Panc1 (cell line): ENCODE data around the gene FES. TPM values are rescaled to one million over a fixed set of nuclear protein-coding genes. Genes with fewer than 3 reads are reported as not detected.

Source experiments
- ATAC-seq: fragments of 200-7000 bp; cut with Tn5 transposase; 2 replicates; pipeline ENCODE4 v1.9.1; 2020; ENCODE audit warnings: mild to moderate bottlenecking, moderate library complexity
- BruUV-seq: library from RNA; stranded (reverse); fragments of 400-500 nt; replicated peaks from 2 replicates; lab custom pipeline; 2021; lab: Mats Ljungman, UMichigan
- CTCF ChIA-PET: fragments of 300-600 bp; sonication (Branson Sonifier 250); formaldehyde crosslinking; loops from one replicate; lab custom pipeline; 2022; ENCODE audit warnings: antibody characterized with exemption; lab: Charles Lee
- POLR2A ChIA-PET: fragments of 300-600 bp; sonication (Branson Sonifier 250); formaldehyde crosslinking; loops from one replicate; lab custom pipeline; 2022; ENCODE audit warnings: antibody characterized with exemption; lab: Charles Lee
- DNase-seq: peaks from one replicate; pipeline ENCODE4 v3.0.0-alpha.2; 2010; ENCODE audit warnings: low read depth, low spot score
- H3K27ac ChIP-seq: 2 replicates; pipeline ENCODE4 v1.5.1; 2011; ENCODE audit warnings: mild to moderate bottlenecking, low read length, inconsistent platforms
- H3K27me3 ChIP-seq: fragments of 200-500 bp; sonication (Bioruptor generic); 2 replicates; pipeline ENCODE4 v1.6.0; 2014; ENCODE audit warnings: low read length, inconsistent platforms; ENCODE audit not compliant: control insufficient read depth, insufficient read depth
- H3K36me3 ChIP-seq: fragments of 200-500 bp; sonication (Bioruptor generic); 2 replicates; pipeline ENCODE4 v1.5.1; 2014; ENCODE audit warnings: inconsistent platforms, mild to moderate bottlenecking, low read length, moderate library complexity; ENCODE audit not compliant: control insufficient read depth, insufficient read depth
- H3K4me1 ChIP-seq: 2 replicates; pipeline ENCODE4 v1.5.1; 2011; ENCODE audit warnings: inconsistent platforms, mild to moderate bottlenecking, low read length, moderate library complexity; ENCODE audit not compliant: control insufficient read depth, insufficient read depth
- H3K4me3 ChIP-seq, 2 experiments: 2 replicates each; pipeline ENCODE4 v1.5.1; 2011 to 2012; ENCODE audit warnings: low read depth in 2 of 2, low read length in 2 of 2, mild to moderate bottlenecking in 2 of 2, inconsistent platforms in 1 of 2, moderate library complexity in 1 of 2
- H3K9me3 ChIP-seq: fragments of 200-500 bp; sonication (Bioruptor generic); 2 replicates; pipeline ENCODE4 v1.5.1; 2014; ENCODE audit warnings: low read depth, mild to moderate bottlenecking, inconsistent platforms, low read length, moderate library complexity; ENCODE audit not compliant: control insufficient read depth, insufficient read depth
- POLR2AphosphoS5 ChIP-seq: IDR thresholded peaks from 2 replicates; pipeline ENCODE4 v1.6.1; 2012; ENCODE audit warnings: mild to moderate bottlenecking, low read depth, low read length, moderate library complexity
- SIN3A ChIP-seq: IDR thresholded peaks from 2 replicates; pipeline ENCODE4 v1.6.1; 2012; ENCODE audit warnings: low read depth, mild to moderate bottlenecking, low read length, moderate library complexity, borderline replicate concordance; ENCODE audit not compliant: insufficient read depth
- TCF7L2 ChIP-seq: IDR thresholded peaks from 2 replicates; pipeline ENCODE4 v1.6.1; 2011; ENCODE audit warnings: mild to moderate bottlenecking, low read depth, low read length, inconsistent platforms
- in situ Hi-C: cut with HindIII; loops from 2 replicates; pipeline ENCODE4 v1.10.0; 2016; ENCODE audit warnings: low sequenced_read_pairs, low pct_unique_long_range_greater_than_20kb
- intact Hi-C: fragments of 100-400 bp; cut with micrococcal nuclease; formaldehyde crosslinking; loops from one replicate; pipeline ENCODE4 v1.10.0; 2022; ENCODE audit not compliant: unreplicated experiment
- total RNA-seq: library from RNA; stranded (reverse); gene quantifications from one replicate; pipeline ENCODE4 v1.2.1, GENCODE V29; 2021; ENCODE audit not compliant: unreplicated experiment
- TF ChIP-seq, protein P1 (sequence below), 2 experiments: IDR thresholded peaks; 2 replicates each; pipeline ENCODE4 v1.6.1; 2011 to 2012; ENCODE audit warnings: low read depth in 2 of 2, control low read depth in 1 of 2, low read length in 1 of 2, mild to moderate bottlenecking in 1 of 2, moderate library complexity in 1 of 2; ENCODE audit not compliant: insufficient read depth in 1 of 2
- TF ChIP-seq, protein P2 (sequence below): fragments of 450-650 bp; IDR thresholded peaks from 2 replicates; pipeline ENCODE4 v1.5.1; 2017; ENCODE audit warnings: mild to moderate bottlenecking

FES gene
- total RNA-seq, 1 experiment from 2014 or later = 0.64 TPM

DNA sequence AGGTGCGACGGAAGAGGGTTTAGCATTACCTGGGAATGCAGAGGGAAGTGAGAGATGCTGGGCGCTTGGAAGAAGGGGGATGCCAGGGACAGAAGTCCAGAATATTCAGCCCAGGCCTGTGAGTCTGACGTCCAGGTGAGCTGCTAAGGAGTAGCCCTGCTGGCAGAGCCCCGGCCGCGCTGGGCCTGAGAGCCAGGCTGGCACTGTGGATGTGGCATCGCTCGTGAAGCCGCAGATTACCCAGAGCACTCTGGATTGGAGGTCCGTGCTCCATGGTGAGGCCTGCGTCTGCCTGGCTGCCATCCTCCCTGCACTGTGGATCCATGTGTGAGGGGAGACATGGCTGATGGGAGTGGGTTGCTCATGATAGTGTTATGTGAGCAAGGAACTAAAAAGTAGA lies 33.3 kb downstream of the FES start:
- POLR2A ChIA-PET = no interaction called here
- intact Hi-C loops = no loop called here
- no peak for TF ChIP-seq POLR2AphosphoS5
- TF ChIP-seq, protein P1, sequence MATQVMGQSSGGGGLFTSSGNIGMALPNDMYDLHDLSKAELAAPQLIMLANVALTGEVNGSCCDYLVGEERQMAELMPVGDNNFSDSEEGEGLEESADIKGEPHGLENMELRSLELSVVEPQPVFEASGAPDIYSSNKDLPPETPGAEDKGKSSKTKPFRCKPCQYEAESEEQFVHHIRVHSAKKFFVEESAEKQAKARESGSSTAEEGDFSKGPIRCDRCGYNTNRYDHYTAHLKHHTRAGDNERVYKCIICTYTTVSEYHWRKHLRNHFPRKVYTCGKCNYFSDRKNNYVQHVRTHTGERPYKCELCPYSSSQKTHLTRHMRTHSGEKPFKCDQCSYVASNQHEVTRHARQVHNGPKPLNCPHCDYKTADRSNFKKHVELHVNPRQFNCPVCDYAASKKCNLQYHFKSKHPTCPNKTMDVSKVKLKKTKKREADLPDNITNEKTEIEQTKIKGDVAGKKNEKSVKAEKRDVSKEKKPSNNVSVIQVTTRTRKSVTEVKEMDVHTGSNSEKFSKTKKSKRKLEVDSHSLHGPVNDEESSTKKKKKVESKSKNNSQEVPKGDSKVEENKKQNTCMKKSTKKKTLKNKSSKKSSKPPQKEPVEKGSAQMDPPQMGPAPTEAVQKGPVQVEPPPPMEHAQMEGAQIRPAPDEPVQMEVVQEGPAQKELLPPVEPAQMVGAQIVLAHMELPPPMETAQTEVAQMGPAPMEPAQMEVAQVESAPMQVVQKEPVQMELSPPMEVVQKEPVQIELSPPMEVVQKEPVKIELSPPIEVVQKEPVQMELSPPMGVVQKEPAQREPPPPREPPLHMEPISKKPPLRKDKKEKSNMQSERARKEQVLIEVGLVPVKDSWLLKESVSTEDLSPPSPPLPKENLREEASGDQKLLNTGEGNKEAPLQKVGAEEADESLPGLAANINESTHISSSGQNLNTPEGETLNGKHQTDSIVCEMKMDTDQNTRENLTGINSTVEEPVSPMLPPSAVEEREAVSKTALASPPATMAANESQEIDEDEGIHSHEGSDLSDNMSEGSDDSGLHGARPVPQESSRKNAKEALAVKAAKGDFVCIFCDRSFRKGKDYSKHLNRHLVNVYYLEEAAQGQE (IDR thresholded peaks at IDR 0.05; ENCODE audit: insufficient read depth in 1 of 2, low read depth in 2 of 2, low read length in 1 of 2) = no peak

DNA sequence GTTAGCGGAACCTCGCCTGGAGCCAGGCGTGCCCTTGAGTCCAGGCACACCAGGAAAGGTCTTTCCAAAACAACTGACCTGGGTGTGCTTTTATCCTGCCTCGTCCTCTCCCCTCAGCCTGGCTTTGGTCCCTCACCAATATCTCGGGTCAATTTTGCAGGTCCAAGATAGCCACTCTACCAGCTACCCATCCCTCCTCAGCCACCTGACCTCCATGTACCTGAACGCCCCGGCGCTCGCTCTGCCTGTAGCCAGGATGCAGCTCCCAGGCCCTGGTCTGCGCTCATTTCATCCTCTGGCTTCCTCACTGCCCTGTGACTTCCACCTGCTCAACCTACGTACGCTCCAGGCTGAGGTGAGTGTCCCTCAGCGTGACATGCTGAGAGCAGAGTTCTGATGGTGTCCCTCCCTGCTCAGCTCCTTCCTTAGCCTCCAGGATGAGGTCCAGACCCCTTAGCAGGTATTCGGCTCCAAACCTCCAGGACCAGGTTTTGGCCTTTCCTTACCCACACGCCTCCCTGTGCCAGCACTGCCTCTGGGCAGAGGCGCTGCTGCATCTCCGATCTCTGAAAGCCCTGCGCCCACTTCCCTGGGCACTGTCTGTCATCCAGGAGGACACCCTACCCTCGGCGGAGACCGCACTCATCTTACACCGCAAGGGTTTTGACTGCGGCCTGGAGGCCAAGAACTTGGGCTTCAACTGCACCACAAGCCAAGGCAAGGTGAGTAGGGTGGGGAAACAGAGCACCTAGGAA lies 33.9 kb downstream of the FES start:
- no peak overlapping the region for H3K4me3 ChIP-seq
- CTCF ChIA-PET = interaction anchor here (1.0 kb wide), 1 partner anchor 13 kb away, joined by 3 read pairs; no protein-coding TSS in a partner anchor
- no peak for DNase-seq
- H3K9me3 ChIP-seq = no peaks in the 10 kb centered on the region
- in situ Hi-C loops (no loop called here), intact Hi-C loops (no loop called here)
- no peak for ATAC-seq
- POLR2A ChIA-PET = interaction anchor here (0.6 kb wide), 1 partner anchor 11 kb away, joined by 3 read pairs; no protein-coding TSS in a partner anchor
- H3K27me3 ChIP-seq = no peaks in the 10 kb centered on the region
- no peak overlapping the region for H3K27ac ChIP-seq
- BruUV-seq = no TSS peak
- no peaks in the 10 kb centered on the region for H3K4me1 ChIP-seq
- H3K36me3 ChIP-seq = peaks cover 2% of the 10 kb centered on the region
- TF ChIP-seq, protein P1 (IDR thresholded peaks at IDR 0.05; ENCODE audit: insufficient read depth in 1 of 2, low read depth in 2 of 2, low read length in 1 of 2) = no peak
- TF ChIP-seq POLR2AphosphoS5 (no peak), TCF7L2 (no peak), SIN3A (no peak)
- TF ChIP-seq, protein P2, sequence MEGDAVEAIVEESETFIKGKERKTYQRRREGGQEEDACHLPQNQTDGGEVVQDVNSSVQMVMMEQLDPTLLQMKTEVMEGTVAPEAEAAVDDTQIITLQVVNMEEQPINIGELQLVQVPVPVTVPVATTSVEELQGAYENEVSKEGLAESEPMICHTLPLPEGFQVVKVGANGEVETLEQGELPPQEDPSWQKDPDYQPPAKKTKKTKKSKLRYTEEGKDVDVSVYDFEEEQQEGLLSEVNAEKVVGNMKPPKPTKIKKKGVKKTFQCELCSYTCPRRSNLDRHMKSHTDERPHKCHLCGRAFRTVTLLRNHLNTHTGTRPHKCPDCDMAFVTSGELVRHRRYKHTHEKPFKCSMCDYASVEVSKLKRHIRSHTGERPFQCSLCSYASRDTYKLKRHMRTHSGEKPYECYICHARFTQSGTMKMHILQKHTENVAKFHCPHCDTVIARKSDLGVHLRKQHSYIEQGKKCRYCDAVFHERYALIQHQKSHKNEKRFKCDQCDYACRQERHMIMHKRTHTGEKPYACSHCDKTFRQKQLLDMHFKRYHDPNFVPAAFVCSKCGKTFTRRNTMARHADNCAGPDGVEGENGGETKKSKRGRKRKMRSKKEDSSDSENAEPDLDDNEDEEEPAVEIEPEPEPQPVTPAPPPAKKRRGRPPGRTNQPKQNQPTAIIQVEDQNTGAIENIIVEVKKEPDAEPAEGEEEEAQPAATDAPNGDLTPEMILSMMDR = no peak

More for the DNA sequence above, 33.3 kb downstream of the FES start:
- DNase-seq (no peak), ATAC-seq (no peak)
- no TSS peak for BruUV-seq
- in situ Hi-C loops = no loop called here
- peaks cover 2% of the 10 kb centered on the region for H3K36me3 ChIP-seq
- H3K9me3 ChIP-seq = no peaks in the 10 kb centered on the region
- H3K4me3 ChIP-seq = no peak overlapping the region
- H3K4me1 ChIP-seq = no peaks in the 10 kb centered on the region
- H3K27me3 ChIP-seq = no peaks in the 10 kb centered on the region
- CTCF ChIA-PET = no interaction called here
- H3K27ac ChIP-seq = no peak overlapping the region
